HepG2 (cell line): ENCODE data around the gene CYB5D1. TPM values are rescaled to one million over a fixed set of nuclear protein-coding genes. Genes with fewer than 3 reads are reported as not detected.

Experiments
- ARID5B ChIP-seq: IDR thresholded peaks from 2 replicates; pipeline ENCODE4 v1.4.0; 2020; ENCODE audit warnings: mild to moderate bottlenecking, missing genetic modification reagents
- CBX5 ChIP-seq: sonication (generic); formaldehyde crosslinking; IDR thresholded peaks from 2 replicates; pipeline ENCODE4 v1.4.0; 2020; ENCODE audit warnings: missing genetic modification reagents, borderline replicate concordance
- CREB1 ChIP-seq, 2 experiments: fragments of 450-650 bp in 1 of 2; IDR thresholded peaks; 2 replicates each; pipeline ENCODE4 v1.6.1; 2016 to 2017; ENCODE audit warnings: control low read depth in 1 of 2, mild to moderate bottlenecking in 1 of 2, missing compliant biosample characterization in 1 of 2, missing genetic modification characterization in 1 of 2
- CTCF ChIP-seq: sonication (generic); formaldehyde crosslinking; IDR thresholded peaks from 2 replicates; pipeline ENCODE4 v1.5.0; 2020; ENCODE audit warnings: mild to moderate bottlenecking, missing genetic modification reagents, moderate library complexity
- DNMT1 ChIP-seq: sonication (generic); formaldehyde crosslinking; IDR thresholded peaks from 2 replicates; pipeline ENCODE4 v1.5.1; 2020; ENCODE audit warnings: mild to moderate bottlenecking, missing genetic modification reagents
- EHMT2 ChIP-seq: fragments of 200-600 bp; sonication (generic); IDR thresholded peaks from 2 replicates; pipeline ENCODE4 v1.7.0; 2017; ENCODE audit warnings: antibody characterized with exemption, low read depth, low read length, borderline replicate concordance
- KAT2B ChIP-seq: fragments of 150-350 bp; IDR thresholded peaks from 2 replicates; pipeline ENCODE4 v1.6.1; 2014; ENCODE audit warnings: low read depth, low read length, borderline replicate concordance
- MEIS2 ChIP-seq: sonication (generic); formaldehyde crosslinking; IDR thresholded peaks from 2 replicates; pipeline ENCODE4 v1.9.0; 2021; ENCODE audit warnings: mild to moderate bottlenecking, missing genetic modification reagents
- NFKB2 ChIP-seq: sonication (generic); formaldehyde crosslinking; IDR thresholded peaks from 2 replicates; pipeline ENCODE4 v1.4.0; 2020; ENCODE audit warnings: missing genetic modification reagents, borderline replicate concordance
- PBX3 ChIP-seq: sonication (generic); formaldehyde crosslinking; IDR thresholded peaks from 2 replicates; pipeline ENCODE4 v1.8.1; 2023; ENCODE audit warnings: missing genetic modification reagents, inconsistent platforms, borderline replicate concordance
- ZBTB37 ChIP-seq: sonication (generic); formaldehyde crosslinking; IDR thresholded peaks from 2 replicates; pipeline ENCODE4 v1.4.0; 2020; ENCODE audit warnings: mild to moderate bottlenecking, missing genetic modification reagents
- ZBTB44 ChIP-seq: sonication (generic); formaldehyde crosslinking; IDR thresholded peaks from 2 replicates; pipeline ENCODE4 v1.4.0; 2020; ENCODE audit warnings: missing genetic modification reagents
- ZFP36L2 ChIP-seq: sonication (generic); formaldehyde crosslinking; IDR thresholded peaks from 2 replicates; pipeline ENCODE4 v1.4.0; 2020; ENCODE audit warnings: missing genetic modification reagents
- ZFP82 ChIP-seq: sonication (generic); formaldehyde crosslinking; IDR thresholded peaks from 2 replicates; pipeline ENCODE4 v1.5.1; 2020; ENCODE audit warnings: mild to moderate bottlenecking, missing genetic modification reagents, borderline replicate concordance
- ZFX ChIP-seq: sonication (generic); formaldehyde crosslinking; IDR thresholded peaks from 2 replicates; pipeline ENCODE4 v1.4.0; 2020; ENCODE audit warnings: mild to moderate bottlenecking, low read depth, missing genetic modification reagents, moderate library complexity
- ZNF572 ChIP-seq: sonication (generic); formaldehyde crosslinking; IDR thresholded peaks from 2 replicates; pipeline ENCODE4 v1.5.1; 2020; ENCODE audit warnings: mild to moderate bottlenecking, missing genetic modification reagents
- ZNF672 ChIP-seq: sonication (generic); formaldehyde crosslinking; IDR thresholded peaks from 2 replicates; pipeline ENCODE4 v1.8.1; 2022; ENCODE audit warnings: missing genetic modification reagents
- ZNF678 ChIP-seq: sonication (generic); formaldehyde crosslinking; IDR thresholded peaks from 2 replicates; pipeline ENCODE4 v1.4.0; 2020; ENCODE audit warnings: mild to moderate bottlenecking, missing genetic modification reagents
- polyA plus RNA-seq, 8 experiments: library from polyadenylated mRNA; depleted of rRNA in 3 of 8; stranded (reverse) in 7 of 8; unstranded in 1 of 8; fragments of >200 nt; fragmentation: Illumina TruSeq in 4 of 8; extraction: Trizol in 4 of 8; gene quantifications; 2 replicates each; pipeline versions ENCODE4 v1.2.1 to v1.2.3, GENCODE V29; 2011 to 2016; ENCODE audit warnings: low read depth in 4 of 8, missing spikeins in 1 of 8, mixed read lengths in 1 of 8; ENCODE audit not compliant: insufficient read depth in 1 of 8
- total RNA-seq, 5 experiments: library from RNA; depleted of rRNA; stranded (reverse); fragments of >200 nt; fragmentation: Illumina TruSeq; extraction: Trizol; gene quantifications; 2 replicates each; pipeline ENCODE4 v1.2.3, GENCODE V29; 2016; ENCODE audit warnings: low read depth in 1 of 5

Gene CYB5D1
- total and polyA plus RNA-seq, 2 of the 13 experiments (the other 11 are each of a cell fraction or from before 2014, with no cell fraction given), result 8.9 to 17.0 TPM

- TF ChIP-seq ZBTB37 (CRISPR knock-in tag) (no peak), ZFP36L2 (CRISPR knock-in tag) (no peak), ARID5B (CRISPR knock-in tag) (peak; percentile 31; the same call in 1 of the 2 replicates), EHMT2 (no peak), ZNF672 (no peak), PBX3 (CRISPR knock-in tag) (no peak), CTCF (CRISPR knock-in tag) (no peak), ZFP82 (peak; percentile 86), ZBTB44 (no peak), NFKB2 (CRISPR knock-in tag) (peak; percentile 64; the same call in 1 of the 2 replicates), ZFX (CRISPR knock-in tag) (no peak), CBX5 (CRISPR knock-in tag) (no peak; the same call in 1 of the 2 replicates), CREB1 (IDR thresholded peaks at IDR 0.05) (peak; percentile 78), CREB1 (CRISPR knock-in tag; IDR thresholded peaks at IDR 0.05) (no peak), DNMT1 (CRISPR knock-in tag) (0 out of 2 replicates have a peak, but pooled peaks have one; percentile 33), MEIS2 (CRISPR knock-in tag) (no peak), ZNF678 (CRISPR knock-in tag) (no peak), ZNF572 (CRISPR knock-in tag) (no peak), KAT2B (no peak)
These were observed 13.3 kb upstream of the CYB5D1 start (continued) for GRCh38 chr17:7844292-7845154.
